ENCODE data around the gene MAD1L1. TPM values are rescaled to one million over a fixed set of nuclear protein-coding genes. Genes with fewer than 3 reads are reported as not detected.

MAD1L1 gene
- total and polyA plus RNA-seq, 11 donors: 11.1 to 29.7 (median 20.9) TPM

DNA sequence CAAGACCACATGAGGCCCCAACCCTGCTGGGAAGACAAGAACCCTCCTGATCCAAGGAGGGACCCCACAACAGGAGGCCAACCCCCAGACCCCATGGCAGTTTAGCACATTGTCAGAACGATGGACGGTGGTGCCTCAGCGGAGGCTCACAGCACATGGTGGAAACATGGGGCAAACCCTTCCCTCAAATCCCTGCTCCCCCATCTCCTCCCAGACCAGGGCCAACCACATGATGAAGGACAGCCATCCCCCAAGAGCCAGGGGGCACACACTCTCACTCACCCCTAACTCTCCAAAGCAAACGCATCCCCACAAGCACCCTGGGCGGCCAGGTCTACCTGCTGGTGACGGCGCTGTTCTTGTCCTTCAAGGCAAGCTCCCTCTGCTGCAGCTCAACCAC, 83.9 kb downstream of the MAD1L1 start:
- 92 to 99% (median 97%) methylated on average over 4 to 7 of the region's 7 CpGs for WGBS, 4 donors
- DNase-seq (no peak), ATAC-seq (no peak)
- Histone ChIP-seq H3K9me3 (no peaks in the 10 kb centered on the region), H3K4me1 (peaks cover 0 to 10% (median 0%) of the 10 kb centered on the region in 12 donors), H3K36me3 (peaks cover 0 to 42% (median 11%) of the 10 kb centered on the region in 9 donors), H3K27me3 (no peaks in the 10 kb centered on the region), H3K27ac (no peak overlapping the region), H3K4me3 (no peak overlapping the region)
- intact Hi-C loops (cut with DNase I): no loop called here
- TF ChIP-seq CTCF (IDR thresholded peaks at IDR 0.05) (no peak), POLR2A (IDR thresholded peaks at IDR 0.05) (no peak)

GRCh38 chr7:2148189-2148588, 84.6 kb downstream of the MAD1L1 start:
- TF ChIP-seq CTCF (IDR thresholded peaks at IDR 0.05) (peak in 1 of 12 donors; percentile 7), POLR2A (IDR thresholded peaks at IDR 0.05) (no peak)
- no peak overlapping the region for H3K4me3 ChIP-seq
- 90 to 96% (median 95%) methylated on average over 8 to 11 of the region's 11 CpGs for WGBS, 4 donors
- no peaks in the 10 kb centered on the region for H3K27me3 ChIP-seq
- peaks cover 0 to 47% (median 11%) of the 10 kb centered on the region in 9 donors for H3K36me3 ChIP-seq
- no peaks in the 10 kb centered on the region for H3K9me3 ChIP-seq
- ATAC-seq: no peak
- no peak for DNase-seq
- peaks cover 0 to 10% (median 0%) of the 10 kb centered on the region in 12 donors for H3K4me1 ChIP-seq
- intact Hi-C loops (cut with DNase I): no loop called here
- no peak overlapping the region for H3K27ac ChIP-seq

- peaks cover 0 to 13% (median 0%) of the 10 kb centered on the region in 12 donors for H3K4me1 ChIP-seq
- no peaks in the 10 kb centered on the region for H3K27me3 ChIP-seq
- ATAC-seq: no peak
- no peak overlapping the region for H3K4me3 ChIP-seq
- peaks cover 0 to 47% (median 11%) of the 10 kb centered on the region in 9 donors for H3K36me3 ChIP-seq
- WGBS, 4 donors: 90 to 95% (median 95%) methylated on average over 21 to 35 of the region's 35 CpGs
- TF ChIP-seq CTCF (IDR thresholded peaks at IDR 0.05) (no peak), POLR2A (IDR thresholded peaks at IDR 0.05) (no peak)
- intact Hi-C loops (cut with DNase I): no loop called here
- no peak overlapping the region for H3K27ac ChIP-seq
- DNase-seq: no peak
- H3K9me3 ChIP-seq: no peaks in the 10 kb centered on the region
Measured at GRCh38 chr7:2146676-2147472, 85.9 kb downstream of the MAD1L1 start.

DNA sequence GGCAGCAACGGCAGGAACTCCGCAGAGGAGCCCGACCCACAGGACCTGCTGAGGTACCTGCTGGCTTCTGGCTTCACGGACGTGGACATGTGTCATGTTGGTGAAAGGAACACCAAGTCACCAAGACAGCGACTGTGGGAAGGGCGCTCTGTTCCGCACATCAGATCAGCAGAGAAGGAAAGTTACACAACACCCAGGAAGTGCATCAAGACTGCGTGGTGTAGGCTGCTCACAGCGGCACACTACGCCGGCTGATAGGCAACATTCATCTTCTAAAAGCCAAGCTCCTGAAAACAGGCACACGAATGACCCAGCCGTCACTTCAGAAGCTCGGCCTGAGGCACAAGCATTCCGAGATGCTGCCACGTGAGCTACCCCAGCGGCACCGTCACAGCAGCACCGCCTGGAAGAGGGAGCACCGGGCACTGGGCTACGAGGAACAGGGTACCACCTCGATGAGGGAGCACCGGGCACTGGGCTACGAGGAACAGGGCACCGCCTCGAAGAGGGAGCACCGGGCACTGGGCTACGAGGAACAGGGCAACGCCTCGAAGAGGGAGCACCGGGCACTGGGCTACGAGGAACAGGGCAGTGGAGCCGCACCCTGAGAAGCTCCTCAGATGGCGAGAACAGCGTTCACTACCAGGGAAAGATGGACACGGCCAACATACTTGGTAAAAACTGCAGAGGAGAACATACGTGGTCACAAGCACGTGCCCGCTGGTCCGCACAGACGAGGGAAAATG, 86.7 kb downstream of the MAD1L1 start:
- H3K36me3 ChIP-seq: peaks cover 0 to 41% (median 11%) of the 10 kb centered on the region in 9 donors
- 95 to 97% (median 97%) methylated on average over 42 of the region's 42 CpGs for WGBS, 4 donors
- intact Hi-C loops (cut with DNase I): no loop called here
- ATAC-seq (no peak), DNase-seq (no peak)
- H3K4me1 ChIP-seq: peaks cover 0 to 7% (median 0%) of the 10 kb centered on the region in 12 donors
- H3K27me3 ChIP-seq: no peaks in the 10 kb centered on the region
- no peaks in the 10 kb centered on the region for H3K9me3 ChIP-seq
- no peak overlapping the region for H3K27ac ChIP-seq
- no peak overlapping the region for H3K4me3 ChIP-seq
- TF ChIP-seq CTCF (IDR thresholded peaks at IDR 0.05) (no peak), POLR2A (IDR thresholded peaks at IDR 0.05) (no peak)
